ENCODE results near the gene LRMDA. TPM values are rescaled to one million over a fixed set of nuclear protein-coding genes. Genes with fewer than 3 reads are reported as not detected.

The LRMDA gene
- total and polyA plus RNA-seq, 2 of the 8 experiments (the other 6 are each of a cell fraction or from before 2014, with no cell fraction given), result 0.86 to 2.8 TPM

- CTCF ChIA-PET (ENCODE audit: partially characterized antibody), result interaction anchor here (0.6 kb wide), 1 partner anchor 688 kb away, joined by 3 read pairs; no protein-coding TSS in a partner anchor
- Histone ChIP-seq H3K56ac (replicated peaks; ENCODE audit: insufficient read length, low read depth, low read length) (no peak overlapping the region), H4K91ac (replicated peaks; ENCODE audit: insufficient read length, low read length) (no peak overlapping the region), H4K8ac (ENCODE audit: extremely low read depth, insufficient read depth, low read length) (no peak overlapping the region), H3K79me1 (ENCODE audit: low read depth, low read length) (no peaks in the 10 kb centered on the region), H2BK15ac (ENCODE audit: low read length) (no peak overlapping the region), H3K23me2 (ENCODE audit: low read depth, low read length) (no peaks in the 10 kb centered on the region; the same call in 1 of the 2 replicates), H3K27me3 (replicated peaks in 1 of 4; ENCODE audit: control insufficient read depth in 3 of 4, extremely low read depth in 1 of 4, insufficient read depth in 3 of 4, low read length in 3 of 4) (peaks cover 0 to 3% (median 0%) of the 10 kb centered on the region in 4 experiments; a peak in 1 of 7 replicates), H4K5ac (ENCODE audit: insufficient read length, low read depth, low read length) (no peak overlapping the region), H3K9ac (replicated peaks in 1 of 4; ENCODE audit: extremely low read depth in 1 of 4, low read depth in 3 of 4, low read length in 3 of 4) (no peak overlapping the region), H2AFZ (ENCODE audit: low read length) (no peak overlapping the region), H3K36me3 (ENCODE audit: control insufficient read depth in 2 of 4, insufficient read depth in 4 of 4, low read length in 3 of 4) (no peaks in the 10 kb centered on the region), H3K18ac (ENCODE audit: extremely low read depth, low read length) (no peak overlapping the region), H2BK12ac (ENCODE audit: low read depth, low read length) (no peak overlapping the region), H3K14ac (ENCODE audit: insufficient read length) (no peak overlapping the region), H3K4me2 (ENCODE audit: insufficient read depth in 1 of 2, low read depth in 2 of 2, low read length in 2 of 2) (peak overlapping the region in 1 of 2 experiments; percentile 29; a peak in 1 of 4 replicates), H2AK5ac (ENCODE audit: low read depth, low read length) (no peak overlapping the region), H2BK20ac (ENCODE audit: low read length) (no peak overlapping the region), H3K27ac (ENCODE audit: low read depth, low read length) (no peak overlapping the region), H2BK5ac (ENCODE audit: low read depth, low read length) (no peak overlapping the region), H3K4ac (replicated peaks; ENCODE audit: insufficient read length, low read depth, low read length) (no peak overlapping the region), H3K9me3 (ENCODE audit: insufficient read depth in 2 of 2, low read depth in 1 of 2, low read length in 1 of 2) (no peaks in the 10 kb centered on the region), H3K4me1 (replicated peaks in 1 of 4; ENCODE audit: control insufficient read depth in 3 of 4, insufficient read depth in 4 of 4, low read length in 3 of 4) (peaks cover 0 to 6% (median 3%) of the 10 kb centered on the region in 4 experiments; a peak in 3 of 7 replicates), H2BK120ac (replicated peaks; ENCODE audit: low read depth, low read length) (no peak overlapping the region), H3K4me3 (ENCODE audit: extremely low read depth in 1 of 4, insufficient read depth in 2 of 4, low read depth in 3 of 4, low read length in 4 of 4) (no peak overlapping the region), H3K79me2 (ENCODE audit: control insufficient read depth in 1 of 2, insufficient read depth in 2 of 2, low read length in 2 of 2) (no peaks in the 10 kb centered on the region), H3K23ac (ENCODE audit: insufficient read length) (no peak overlapping the region), H4K20me1 (replicated peaks in 1 of 2; ENCODE audit: control insufficient read depth in 1 of 2, insufficient read depth in 2 of 2, low read length in 2 of 2) (no peaks in the 10 kb centered on the region)
- DNase-seq (ENCODE audit: low read depth in 1 of 2, low spot score in 2 of 2), result no peak
- FAIRE-seq, result no peak
- TF ChIP-seq POU5F1 (IDR thresholded peaks at IDR 0.05; ENCODE audit: low read depth, low read length) (no peak), SIRT6 (IDR thresholded peaks at IDR 0.05; ENCODE audit: low read length) (no peak), CHD1 (IDR thresholded peaks at IDR 0.05; ENCODE audit: low read depth, low read length) (no peak), SP1 (IDR thresholded peaks at IDR 0.05; ENCODE audit: low read depth, low read length) (no peak), JUND (IDR thresholded peaks at IDR 0.05; ENCODE audit: low read length) (no peak), RXRA (IDR thresholded peaks at IDR 0.05; ENCODE audit: insufficient read depth, low read depth, low read length) (no peak), BRCA1 (IDR thresholded peaks at IDR 0.05; ENCODE audit: low read depth, low read length) (no peak), SP2 (IDR thresholded peaks at IDR 0.05; ENCODE audit: low read length) (no peak)
- 72% methylated on average over 3 of the region's 3 CpGs; no CpG with 5 or more reads in 1 of the 2 experiments for WGBS, 2 experiments (ENCODE audit: extremely low coverage in 1 of 2, insufficient coverage in 1 of 2, insufficient read length in 1 of 2, insufficient replicate concordance in 2 of 2, low coverage in 1 of 2, low lambda C conversion rate in 2 of 2, missing lambda C conversion rate in 1 of 2)
- POLR2A ChIA-PET (ENCODE audit: partially characterized antibody), result no interaction called here
Measured at GRCh38 chr10:75611993-75612372, 180.6 kb downstream of the LRMDA start.
